Measurements from ENCODE around the gene HMCN2. TPM values are rescaled to one million over a fixed set of nuclear protein-coding genes. Genes with fewer than 3 reads are reported as not detected.

Gene HMCN2
- total RNA-seq, 1 donor from 2014 or later: 5.8 TPM

DNA sequence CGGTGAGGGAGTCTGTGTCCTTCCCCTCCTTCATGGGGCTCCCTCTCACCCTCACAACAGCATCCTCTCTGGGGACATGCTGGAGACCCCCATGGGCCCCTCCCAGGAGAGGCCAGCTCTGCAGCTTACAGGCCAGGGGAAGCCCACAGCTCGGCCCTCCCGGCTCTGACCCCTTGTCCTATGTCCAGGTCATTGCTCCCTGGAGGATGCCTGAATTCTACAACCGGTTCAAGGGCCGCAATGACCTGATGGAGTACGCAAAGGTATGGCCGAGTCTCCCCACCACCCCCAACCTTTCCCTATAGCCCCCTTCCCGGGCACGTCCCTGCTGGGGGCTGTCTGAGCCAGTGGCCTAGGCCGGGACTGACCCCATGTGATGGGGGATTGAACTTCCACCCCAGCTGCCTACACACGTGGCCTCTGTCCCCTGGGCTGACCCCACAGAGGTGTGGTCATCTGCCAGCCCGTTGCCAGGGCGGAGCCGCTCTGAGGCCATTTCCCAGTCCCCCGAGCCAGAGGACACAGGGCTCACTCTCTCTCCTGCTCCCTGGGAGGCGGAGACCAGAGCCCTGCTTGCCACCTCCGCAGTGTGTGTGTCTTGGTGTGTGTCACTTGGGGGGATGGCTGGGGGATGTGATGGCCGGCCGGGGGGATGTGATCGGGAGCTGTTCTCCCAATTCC lies 201.1 kb downstream of the HMCN2 start:
- peaks cover 6% of the 10 kb centered on the region for H3K4me1 Mint-ChIP-seq
- peaks cover 6% of the 10 kb centered on the region for H3K36me3 Mint-ChIP-seq
- no peak overlapping the region for H3K27ac Mint-ChIP-seq
- no peaks in the 10 kb centered on the region for H3K27me3 Mint-ChIP-seq (ENCODE audit: low read depth)
- H3K4me3 Mint-ChIP-seq: no peak overlapping the region
- DNase-seq (ENCODE audit: low spot score in 2 of 2, unreplicated experiment in 2 of 2): no peak
- TF ChIP-seq, protein P1, sequence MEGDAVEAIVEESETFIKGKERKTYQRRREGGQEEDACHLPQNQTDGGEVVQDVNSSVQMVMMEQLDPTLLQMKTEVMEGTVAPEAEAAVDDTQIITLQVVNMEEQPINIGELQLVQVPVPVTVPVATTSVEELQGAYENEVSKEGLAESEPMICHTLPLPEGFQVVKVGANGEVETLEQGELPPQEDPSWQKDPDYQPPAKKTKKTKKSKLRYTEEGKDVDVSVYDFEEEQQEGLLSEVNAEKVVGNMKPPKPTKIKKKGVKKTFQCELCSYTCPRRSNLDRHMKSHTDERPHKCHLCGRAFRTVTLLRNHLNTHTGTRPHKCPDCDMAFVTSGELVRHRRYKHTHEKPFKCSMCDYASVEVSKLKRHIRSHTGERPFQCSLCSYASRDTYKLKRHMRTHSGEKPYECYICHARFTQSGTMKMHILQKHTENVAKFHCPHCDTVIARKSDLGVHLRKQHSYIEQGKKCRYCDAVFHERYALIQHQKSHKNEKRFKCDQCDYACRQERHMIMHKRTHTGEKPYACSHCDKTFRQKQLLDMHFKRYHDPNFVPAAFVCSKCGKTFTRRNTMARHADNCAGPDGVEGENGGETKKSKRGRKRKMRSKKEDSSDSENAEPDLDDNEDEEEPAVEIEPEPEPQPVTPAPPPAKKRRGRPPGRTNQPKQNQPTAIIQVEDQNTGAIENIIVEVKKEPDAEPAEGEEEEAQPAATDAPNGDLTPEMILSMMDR (IDR thresholded peaks at IDR 0.05; ENCODE audit: unreplicated experiment): no peak
- no peaks in the 10 kb centered on the region for H3K9me3 Mint-ChIP-seq

DNA sequence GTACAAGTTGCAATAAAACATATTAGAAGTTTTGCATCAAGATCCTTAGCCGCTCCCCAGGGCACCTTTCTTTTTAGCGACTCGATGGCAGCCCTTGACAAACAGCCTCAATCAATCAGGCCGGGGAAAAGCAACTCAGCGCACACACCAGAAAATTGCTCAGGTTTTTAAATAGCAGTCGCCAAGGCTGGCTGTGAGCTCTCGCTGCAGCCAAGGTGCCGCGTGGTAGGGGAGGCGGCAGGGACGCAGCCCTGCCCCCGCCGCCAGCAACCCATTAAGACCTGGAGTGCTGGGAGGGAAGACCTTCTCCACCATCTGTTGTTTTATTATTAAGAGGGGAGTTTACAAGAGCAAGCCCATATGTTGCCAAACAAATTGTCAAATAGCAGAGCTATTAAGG lies 201.8 kb downstream of the HMCN2 start:
- TF ChIP-seq, protein P1 (IDR thresholded peaks at IDR 0.05; ENCODE audit: unreplicated experiment): no peak
- Mint-ChIP-seq H3K4me3 (no peak overlapping the region), H3K4me1 (peaks cover 6% of the 10 kb centered on the region), H3K27ac (no peak overlapping the region), H3K9me3 (no peaks in the 10 kb centered on the region), H3K36me3 (peaks cover 6% of the 10 kb centered on the region), H3K27me3 (ENCODE audit: low read depth) (no peaks in the 10 kb centered on the region)
- DNase-seq (ENCODE audit: low spot score in 2 of 2, unreplicated experiment in 2 of 2): no peak

DNA sequence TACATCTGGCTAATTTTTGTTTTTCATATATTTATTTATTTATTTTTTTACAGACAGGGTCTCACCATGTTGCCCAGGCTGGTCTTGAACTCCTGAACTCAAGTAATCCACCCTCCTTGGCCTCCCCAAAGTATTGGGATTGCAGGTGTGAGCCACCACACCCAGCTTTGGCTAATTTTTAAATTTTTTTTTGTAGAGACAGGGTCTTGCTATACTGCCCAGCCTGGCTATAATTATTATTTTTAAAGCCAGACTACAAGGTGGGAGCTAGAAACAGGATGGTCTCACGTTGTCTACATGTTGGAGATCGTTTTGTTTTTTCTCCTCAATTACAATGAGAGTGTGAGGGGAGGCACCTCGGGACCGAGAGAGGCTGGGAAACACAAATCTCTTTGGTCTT lies 203.0 kb downstream of the HMCN2 start:
- Mint-ChIP-seq H3K27ac (no peak overlapping the region), H3K4me3 (no peak overlapping the region), H3K27me3 (ENCODE audit: low read depth) (no peaks in the 10 kb centered on the region), H3K4me1 (peaks cover 6% of the 10 kb centered on the region), H3K9me3 (no peaks in the 10 kb centered on the region), H3K36me3 (peaks cover 6% of the 10 kb centered on the region)
- DNase-seq (ENCODE audit: low spot score in 2 of 2, unreplicated experiment in 2 of 2): no peak
- TF ChIP-seq, protein P1 (IDR thresholded peaks at IDR 0.05; ENCODE audit: unreplicated experiment): no peak

DNA sequence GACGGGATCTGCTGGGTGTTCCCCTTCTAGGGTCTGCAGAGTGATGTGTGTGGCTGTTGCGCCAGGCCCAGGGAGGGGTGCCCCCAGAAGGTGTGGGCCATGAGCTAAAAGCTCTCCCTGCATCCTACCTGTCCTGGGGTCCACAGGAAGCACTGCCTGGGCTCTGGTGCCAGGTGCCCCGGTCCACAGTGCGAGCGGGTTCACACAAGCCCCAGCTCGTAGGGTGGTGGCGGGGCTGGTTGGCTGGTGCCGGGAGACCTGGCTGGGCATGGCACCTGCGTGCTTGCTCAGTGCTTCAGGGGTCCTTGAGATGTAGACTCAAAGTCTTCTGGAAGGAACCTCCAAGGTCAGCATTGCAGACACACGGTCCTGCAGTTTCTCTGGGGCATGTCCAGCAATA lies 204.7 kb downstream of the HMCN2 start:
- Mint-ChIP-seq H3K4me3 (no peak overlapping the region), H3K9me3 (no peaks in the 10 kb centered on the region), H3K27ac (no peak overlapping the region), H3K4me1 (peaks cover 6% of the 10 kb centered on the region), H3K27me3 (ENCODE audit: low read depth) (no peaks in the 10 kb centered on the region), H3K36me3 (peaks cover 6% of the 10 kb centered on the region)
- no peak for DNase-seq (ENCODE audit: low spot score in 2 of 2, unreplicated experiment in 2 of 2)
- TF ChIP-seq, protein P1 (IDR thresholded peaks at IDR 0.05; ENCODE audit: unreplicated experiment): no peak

DNA sequence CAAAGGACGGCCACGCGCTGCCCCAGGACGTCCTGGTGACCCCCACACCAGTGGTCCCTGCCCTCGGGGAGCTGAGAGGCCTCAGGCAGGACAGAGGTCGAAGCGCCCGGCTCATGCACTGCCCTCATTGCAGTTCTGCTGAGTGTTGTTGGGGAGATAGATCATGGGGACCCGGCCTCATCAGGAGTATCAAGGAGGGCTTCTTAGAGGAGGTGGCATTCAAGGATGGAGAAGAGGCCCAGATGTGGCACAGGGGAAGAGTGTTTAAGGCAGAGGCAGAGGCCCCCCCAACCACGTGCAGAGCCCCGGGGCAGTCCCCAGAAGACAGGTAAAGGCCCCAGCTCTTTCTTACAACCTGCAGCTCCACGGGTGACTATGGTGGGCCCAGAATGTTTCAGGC lies 205.4 kb downstream of the HMCN2 start:
- no peak for DNase-seq (ENCODE audit: low spot score in 2 of 2, unreplicated experiment in 2 of 2)
- Mint-ChIP-seq H3K36me3 (peaks cover 8% of the 10 kb centered on the region), H3K4me1 (peaks cover 9% of the 10 kb centered on the region), H3K27me3 (ENCODE audit: low read depth) (no peaks in the 10 kb centered on the region), H3K27ac (no peak overlapping the region), H3K4me3 (no peak overlapping the region), H3K9me3 (no peaks in the 10 kb centered on the region)
- TF ChIP-seq, protein P1 (IDR thresholded peaks at IDR 0.05; ENCODE audit: unreplicated experiment): no peak

Data from mesothelial cell of epicardium (in vitro differentiated cells).